ENCODE results near the gene PRICKLE2.

GRCh38 chr3:64240959-64241358 is 15.7 kb upstream of the PRICKLE2 start:
- TF ChIP-seq POLR2AphosphoS5 (IDR thresholded peaks at IDR 0.05) (no peak), EP300 (IDR thresholded peaks at IDR 0.05) (no peak)

All from gastroesophageal sphincter (tissue), 2 donors.